NCI-H2227 (cell line): ENCODE data around the gene ST14.

Experiments
- DNase-seq: peaks from one replicate; lab custom pipeline; 2025; ENCODE audit not compliant: unreplicated experiment; lab: John Stamatoyannopoulos, UW

Gene ST14

GRCh38 chr11:130208241-130209127, 48.9 kb downstream of the ST14 start:
- DNase-seq = no peak

GRCh38 chr11:130209128-130209932, 49.7 kb downstream of the ST14 start:
- no peak for DNase-seq

DNA sequence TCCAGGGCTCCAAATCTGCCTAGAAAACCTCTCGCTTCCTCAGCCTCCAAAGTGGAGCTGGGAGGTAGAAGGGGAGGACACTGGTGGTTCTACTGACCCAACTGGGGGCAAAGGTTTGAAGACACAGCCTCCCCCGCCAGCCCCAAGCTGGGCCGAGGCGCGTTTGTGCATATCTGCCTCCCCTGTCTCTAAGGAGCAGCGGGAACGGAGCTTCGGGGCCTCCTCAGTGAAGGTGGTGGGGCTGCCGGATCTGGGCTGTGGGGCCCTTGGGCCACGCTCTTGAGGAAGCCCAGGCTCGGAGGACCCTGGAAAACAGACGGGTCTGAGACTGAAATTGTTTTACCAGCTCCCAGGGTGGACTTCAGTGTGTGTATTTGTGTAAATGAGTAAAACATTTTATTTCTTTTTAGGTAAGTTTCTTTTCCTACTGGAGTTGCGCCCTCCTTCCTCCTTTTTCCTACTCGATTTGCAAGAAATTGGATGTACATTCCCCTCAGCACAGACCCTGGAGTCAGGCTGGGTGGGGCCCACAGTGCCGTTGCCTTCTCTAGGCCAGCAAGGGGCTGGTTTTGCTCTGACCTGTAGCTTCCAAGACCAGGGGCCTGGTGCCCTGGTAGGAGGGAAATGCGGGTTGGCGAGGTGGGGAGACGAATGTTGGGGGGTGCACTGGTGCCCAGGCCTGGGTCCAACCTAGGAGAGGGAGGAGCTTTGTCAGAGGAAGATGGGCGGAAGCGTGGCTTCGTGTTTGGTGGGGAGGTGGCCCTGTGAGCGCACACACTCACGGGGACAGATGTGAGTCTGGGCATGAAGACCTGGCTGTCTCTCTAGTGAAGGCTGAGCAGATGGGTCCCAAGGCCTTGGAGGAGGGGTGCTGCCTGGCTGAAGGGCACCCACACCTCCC, 50.6 kb downstream of the ST14 start:
- no peak for DNase-seq

DNA sequence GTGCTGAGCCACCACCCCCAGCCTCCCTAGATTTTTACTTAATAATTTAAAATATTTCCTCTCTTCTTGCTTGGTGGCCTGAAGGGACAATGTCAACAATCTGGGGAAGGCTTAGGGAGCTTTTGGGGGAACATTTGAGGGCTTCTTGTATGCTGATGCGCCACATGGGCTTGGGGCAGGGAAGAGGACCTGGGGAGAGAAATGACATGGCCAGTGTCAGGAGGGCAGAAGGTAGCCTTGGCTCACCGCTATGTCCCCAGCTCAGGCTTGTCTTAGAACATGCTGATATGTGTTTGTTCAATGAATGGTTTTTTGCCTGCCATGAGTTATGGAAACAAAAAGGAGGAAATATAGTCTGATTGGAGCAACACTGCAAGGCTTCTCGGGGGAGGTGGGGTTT, 51.6 kb downstream of the ST14 start:
- DNase-seq = no peak

GRCh38 chr11:130211781-130212401, 52.3 kb downstream of the ST14 start:
- DNase-seq = no peak

GRCh38 chr11:130212431-130212961, 52.9 kb downstream of the ST14 start:
- DNase-seq = no peak

- peak; percentile 66 for DNase-seq
Observed at GRCh38 chr11:130213143-130213978, 53.8 kb downstream of the ST14 start.

DNA sequence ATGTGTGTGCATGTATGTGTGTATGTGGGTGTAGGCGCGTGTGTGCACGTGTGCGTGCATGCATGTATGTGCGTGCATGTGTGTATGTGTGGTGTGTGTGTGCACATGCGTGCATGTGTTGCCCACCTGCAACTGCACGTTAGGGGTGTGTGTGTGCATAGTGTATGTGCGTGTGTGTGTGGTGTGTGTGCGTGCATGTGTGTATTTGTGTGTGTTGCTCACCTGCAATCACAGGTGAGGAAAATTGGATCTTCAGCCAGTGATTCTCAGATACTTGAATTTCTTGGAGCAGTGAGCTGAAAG, 54.3 kb downstream of the ST14 start:
- DNase-seq = no peak

- no peak for DNase-seq
Observed at GRCh38 chr11:130214861-130215530, 55.4 kb downstream of the ST14 start.

DNA sequence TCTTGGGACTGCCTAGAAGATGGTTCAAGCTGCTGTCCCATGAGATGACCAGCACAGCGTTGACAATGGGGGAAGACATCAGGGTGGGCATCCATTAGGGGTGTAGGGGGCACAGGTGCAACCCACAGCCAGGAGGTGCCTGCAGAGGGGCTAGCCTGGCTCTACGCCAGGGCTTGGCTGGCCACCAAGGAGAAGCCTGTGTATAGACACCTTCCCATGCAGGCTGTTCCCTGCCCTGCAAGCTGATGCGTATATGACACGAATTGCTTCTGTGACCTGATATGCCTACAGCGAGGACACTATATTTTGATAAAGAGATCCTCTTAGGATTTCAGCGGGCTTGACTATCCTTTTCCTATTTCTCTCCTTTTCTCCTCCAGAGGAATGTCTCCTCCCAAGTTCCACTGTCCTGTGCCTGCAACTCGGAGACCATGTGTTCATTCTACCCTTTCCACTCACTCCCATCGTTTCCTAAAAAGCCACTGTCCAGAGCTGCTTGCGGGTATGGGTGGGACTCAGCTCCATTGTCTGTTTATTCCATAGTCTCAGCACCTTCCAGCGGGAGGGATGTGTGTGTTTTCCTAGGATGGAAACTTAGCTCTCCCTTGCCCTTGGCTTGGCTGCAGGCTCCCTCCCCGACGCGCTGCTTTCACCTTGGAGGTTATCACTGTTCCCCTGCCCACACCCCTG, 56.1 kb downstream of the ST14 start:
- no peak for DNase-seq

DNA sequence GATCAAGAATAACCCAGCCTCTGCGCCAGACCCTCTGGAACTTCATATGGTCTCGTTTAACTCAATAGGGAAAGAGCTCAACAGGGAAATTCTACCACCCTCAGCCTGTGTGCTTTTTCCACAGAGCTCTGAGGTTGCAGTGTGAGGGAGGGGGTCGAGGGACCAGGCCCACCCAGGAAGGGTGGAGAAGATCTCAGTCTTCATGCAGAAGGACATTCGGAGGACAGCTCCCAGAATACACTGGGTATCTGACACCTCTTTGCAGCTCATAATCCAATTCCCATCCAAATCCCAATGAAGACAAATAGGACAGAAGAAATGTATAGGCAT, 56.6 kb downstream of the ST14 start:
- no peak for DNase-seq

GRCh38 chr11:130216591-130217132, 57.1 kb downstream of the ST14 start:
- DNase-seq = no peak

DNA sequence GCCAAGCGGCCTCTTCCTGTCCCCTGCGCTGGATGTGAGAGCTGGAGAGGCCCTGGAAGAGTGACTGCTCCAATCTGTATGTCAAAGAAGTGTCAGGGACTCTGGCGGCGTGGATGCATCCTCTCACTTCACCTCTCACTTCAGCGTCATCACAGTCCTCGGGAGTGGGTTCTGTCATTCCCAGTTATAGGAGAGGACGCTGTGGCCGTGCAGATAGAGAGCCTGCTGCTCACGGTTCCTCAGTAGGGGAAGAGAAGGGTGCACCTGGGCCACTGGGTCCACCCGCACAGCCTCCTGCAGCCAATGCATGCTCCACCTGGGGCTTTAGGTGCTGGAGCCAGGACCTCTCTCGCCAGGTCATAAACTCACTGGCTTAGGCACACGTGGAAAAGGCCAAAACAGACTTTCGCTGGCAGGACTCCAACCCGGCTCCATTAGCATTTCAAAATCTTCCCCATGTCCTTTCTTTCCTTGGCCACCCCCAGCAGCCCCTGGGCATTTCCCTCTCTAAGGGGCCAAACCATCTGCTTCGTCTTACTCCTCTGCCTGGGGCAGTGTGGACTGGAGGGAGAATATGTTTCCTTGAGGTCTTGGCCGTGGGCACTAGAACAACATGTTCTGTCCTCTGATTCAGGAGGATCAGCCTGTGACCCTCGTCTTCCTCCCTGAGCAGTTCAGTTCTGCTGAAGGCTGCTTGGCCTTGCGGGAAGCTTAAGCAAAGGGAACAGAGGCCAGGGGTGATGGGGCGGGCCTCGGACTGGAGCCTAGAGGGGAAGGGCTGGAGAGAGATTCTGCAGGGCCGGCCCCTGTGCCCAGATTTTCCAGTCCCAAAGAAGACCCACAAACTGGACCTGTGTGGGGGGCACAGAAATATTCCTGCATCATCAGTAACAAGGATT, 57.8 kb downstream of the ST14 start:
- DNase-seq = no peak

- DNase-seq = no peak
Observed at GRCh38 chr11:130218501-130219070, 59.0 kb downstream of the ST14 start.

DNA sequence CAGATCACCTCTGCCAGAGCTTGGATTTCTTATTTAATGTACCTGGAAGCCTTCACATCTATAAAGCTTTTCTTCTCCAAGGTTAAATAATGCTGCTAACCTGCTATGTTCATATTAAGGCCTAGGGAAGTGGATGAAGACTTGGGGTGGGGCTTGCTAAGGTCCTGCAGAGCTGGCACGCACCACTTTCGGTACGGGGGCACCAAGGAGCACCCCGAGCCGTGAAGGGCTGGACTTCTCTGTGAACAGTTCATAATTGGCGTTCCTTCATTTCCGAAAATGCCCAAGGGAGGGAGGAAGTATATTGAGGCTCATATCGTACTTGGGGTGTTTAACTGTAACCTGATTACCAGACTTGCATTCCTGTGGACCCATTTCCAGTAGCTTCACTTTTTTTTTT, 59.6 kb downstream of the ST14 start:
- no peak for DNase-seq

GRCh38 chr11:130220311-130221035, 60.9 kb downstream of the ST14 start:
- no peak for DNase-seq
